HG03558 (cell line): ENCODE data around the gene ZC3HAV1.
"Not testable (repeated sequence)": the region's sequence is repeated elsewhere in the genome, so short reads cannot be mapped to it uniquely, and the experiment has no call there.

Experiments
- ATAC-seq: cut with Tn5 transposase; IDR thresholded peaks from one replicate; pipeline ENCODE4 v1.9.1; 2021; ENCODE audit warnings: moderate number of reproducible peaks; ENCODE audit not compliant: unreplicated experiment; ENCODE audit errors: extremely low read depth

The ZC3HAV1 gene

DNA sequence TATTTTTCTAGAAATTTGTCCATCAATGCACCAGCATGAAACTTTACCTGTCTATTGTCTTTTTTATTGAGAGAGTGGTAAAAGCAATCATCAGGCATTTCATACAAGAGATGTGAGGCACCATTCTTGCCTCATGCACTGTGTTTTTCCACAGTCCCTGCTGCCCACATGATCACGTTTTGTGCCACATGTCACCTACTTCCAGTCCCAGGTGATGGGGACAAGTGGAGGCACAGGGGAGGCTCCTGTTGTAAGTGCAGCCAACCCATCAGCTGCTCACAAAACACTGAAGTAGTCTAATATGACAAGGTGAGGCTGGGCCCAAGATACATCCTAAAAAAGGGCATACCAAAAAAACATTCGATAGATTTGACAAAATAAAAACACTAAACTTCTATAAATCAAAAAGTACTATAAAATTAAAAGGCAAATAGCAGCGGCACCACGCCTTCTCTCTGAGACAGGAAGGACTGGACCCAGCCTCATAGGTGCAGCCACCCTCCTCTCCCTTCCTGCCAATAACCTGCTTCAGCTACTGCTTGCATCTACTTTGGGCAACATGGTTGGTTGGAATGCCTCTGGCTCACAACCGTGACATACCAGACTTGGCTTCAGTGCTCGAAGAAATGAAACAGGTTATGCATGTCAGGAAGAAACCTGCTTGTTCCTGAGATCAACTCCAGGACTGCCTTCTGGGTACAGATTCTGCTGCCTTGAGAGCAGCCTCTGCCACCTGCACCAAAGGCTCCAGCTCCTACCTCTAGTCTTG lies 76.0 kb downstream of the ZC3HAV1 start:
- no peak for ATAC-seq

DNA sequence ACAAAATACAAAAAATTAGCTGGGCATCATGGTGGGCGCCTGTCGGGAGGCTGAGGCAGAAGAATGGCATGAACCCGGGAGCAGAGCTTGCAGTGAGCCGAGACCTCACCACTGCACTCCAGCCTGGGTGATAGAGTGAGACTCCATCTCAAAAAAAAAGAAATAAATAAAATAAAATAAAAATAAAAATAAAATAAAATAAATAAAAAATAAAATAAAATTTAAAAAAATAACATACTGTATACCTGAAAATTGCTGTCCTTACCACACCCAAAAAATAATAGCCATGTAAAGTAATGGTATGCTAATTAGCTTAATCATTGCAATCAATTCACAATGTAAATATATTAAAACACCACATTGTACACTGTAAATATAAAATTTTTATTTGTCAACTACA lies 77.0 kb downstream of the ZC3HAV1 start:
- ATAC-seq, result no peak

DNA sequence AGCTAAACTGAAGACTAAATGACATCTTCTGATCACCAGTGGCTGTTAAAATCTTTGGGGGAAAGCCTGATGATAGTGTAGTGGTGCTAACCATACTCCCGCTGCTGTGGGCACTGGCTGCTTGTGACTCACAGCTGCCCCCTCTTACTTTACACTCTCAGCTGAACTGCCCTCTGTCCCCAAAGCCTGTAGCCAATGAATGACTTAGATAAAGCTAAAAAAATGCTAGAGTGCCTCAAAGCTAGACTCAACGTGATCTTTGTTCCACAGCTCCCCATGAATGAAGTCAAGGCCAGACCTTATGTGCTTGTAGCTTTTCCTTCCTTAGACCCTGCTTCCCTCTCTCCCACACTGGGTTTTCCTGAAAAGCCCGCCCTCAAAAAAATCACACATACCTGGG lies 80.2 kb downstream of the ZC3HAV1 start:
- ATAC-seq, result no peak

DNA sequence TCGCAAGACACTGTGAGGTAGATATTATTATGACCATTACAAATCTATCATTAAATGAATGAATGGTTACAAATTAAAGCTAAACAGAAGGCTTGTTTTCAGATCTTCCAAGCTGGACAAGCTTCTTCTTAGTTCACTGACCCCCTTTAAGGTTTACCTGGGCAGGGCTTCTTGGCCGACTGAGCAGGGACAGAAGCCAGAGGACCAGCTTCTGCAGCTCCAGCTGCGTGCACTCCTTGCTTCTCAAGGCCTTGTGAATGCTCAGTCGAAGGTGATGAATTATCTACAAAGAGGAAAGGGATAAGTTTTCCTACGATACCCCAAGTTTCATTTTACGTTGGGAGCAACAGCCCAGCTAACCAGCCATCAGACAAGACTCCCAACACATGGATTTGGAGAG lies 83.0 kb downstream of the ZC3HAV1 start:
- no peak for ATAC-seq

DNA sequence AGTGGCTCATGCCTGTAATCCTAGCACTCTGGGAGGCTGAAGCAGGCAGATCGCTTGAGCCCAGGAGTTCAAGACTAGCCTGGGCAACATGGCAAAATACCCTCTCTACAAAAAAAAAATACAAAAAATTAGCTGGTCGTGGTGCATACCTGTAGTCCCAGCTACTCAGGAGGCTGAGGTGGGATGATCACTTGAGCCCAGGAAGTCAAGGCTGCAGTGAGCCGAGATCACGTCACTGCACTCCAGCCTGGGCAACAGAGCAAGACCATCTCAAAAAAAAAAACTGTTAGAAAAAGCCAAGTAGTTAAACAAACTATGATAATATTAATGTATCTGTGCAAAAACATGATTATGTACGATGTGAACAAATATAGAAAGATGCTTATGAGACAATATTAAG lies 83.7 kb downstream of the ZC3HAV1 start:
- not testable (repeated sequence) for ATAC-seq

DNA sequence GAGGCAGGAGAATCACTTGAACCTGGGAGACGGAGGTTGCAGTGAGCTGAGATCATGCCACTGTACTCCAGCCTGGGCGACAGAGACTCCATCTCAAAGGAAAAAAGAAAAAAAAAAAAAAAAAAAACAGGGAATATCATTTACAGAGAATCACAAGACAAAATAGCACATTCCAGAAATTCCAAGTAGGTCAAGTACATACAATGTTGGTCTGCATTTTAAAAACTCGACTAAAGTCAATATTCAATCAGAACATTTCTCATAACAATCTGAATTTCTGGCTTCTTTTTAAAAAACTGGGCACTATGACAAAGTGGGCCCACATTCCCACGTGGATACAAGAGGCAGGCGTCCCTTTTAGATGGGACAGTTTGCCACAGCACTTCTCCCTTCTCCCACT lies 86.4 kb downstream of the ZC3HAV1 start:
- no peak for ATAC-seq

DNA sequence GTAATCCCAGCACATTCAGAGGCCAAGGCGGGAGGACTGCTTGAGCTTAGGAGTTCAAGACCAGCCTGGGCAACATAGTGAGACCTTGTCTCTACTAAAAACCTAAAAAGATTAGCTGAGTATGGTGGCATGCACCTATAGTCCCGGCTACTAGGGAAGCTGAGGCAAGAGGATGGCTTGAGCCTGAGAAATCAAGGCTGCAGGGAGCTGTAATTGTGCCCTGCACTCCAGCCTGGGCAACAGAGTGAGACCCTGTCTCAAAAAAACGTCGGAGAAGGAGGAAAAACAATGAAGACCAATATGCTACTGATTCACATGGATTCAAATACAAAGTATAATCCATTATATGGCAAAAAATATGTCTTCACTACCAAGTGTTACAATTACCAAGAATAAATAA lies 87.2 kb downstream of the ZC3HAV1 start:
- ATAC-seq, result no peak

DNA sequence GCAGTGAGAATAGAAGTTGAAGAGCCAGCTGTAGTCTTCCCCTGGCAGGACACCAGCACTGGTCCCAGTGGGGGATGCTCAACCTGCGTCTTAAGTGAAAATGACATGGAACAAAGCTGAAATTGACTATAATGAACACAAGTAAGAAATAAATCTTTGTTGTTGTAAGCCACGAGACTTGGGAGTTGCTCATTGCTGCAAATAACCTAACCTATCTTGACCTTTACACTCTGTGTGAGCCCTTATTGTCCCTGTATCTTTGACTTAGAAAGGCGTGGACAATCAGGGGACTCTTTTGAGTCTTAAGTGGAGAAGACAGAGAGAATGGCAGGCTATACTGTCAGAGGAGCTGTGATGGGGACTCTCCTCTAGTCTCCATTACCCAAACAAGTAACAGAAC lies 90.6 kb downstream of the ZC3HAV1 start:
- no peak for ATAC-seq

DNA sequence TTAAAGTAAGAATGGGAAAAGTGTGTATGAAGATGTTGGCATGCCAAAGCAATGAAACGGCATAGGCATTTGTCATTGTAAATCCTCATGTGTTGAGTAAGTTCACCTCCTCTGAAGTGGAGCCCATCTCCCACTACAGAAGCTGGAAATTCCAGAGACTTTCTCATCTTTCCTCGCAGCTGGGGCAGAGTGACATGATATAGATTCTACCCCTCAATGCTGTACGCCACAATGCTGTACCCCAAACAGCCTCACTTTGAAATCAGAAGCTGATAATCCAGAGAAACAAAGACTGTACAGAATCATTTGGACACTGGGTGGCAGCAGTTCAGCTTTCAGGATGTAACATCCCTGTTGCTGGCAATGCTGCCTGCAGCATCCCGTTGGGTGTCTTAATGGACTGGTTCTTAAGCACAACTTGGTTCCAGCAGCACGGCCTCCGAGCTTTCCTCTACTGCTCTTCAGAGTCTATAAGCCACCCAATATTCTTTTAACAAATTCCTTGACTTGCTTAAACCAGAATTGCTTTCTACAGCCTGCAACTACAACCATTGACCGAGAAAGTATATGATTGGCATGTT lies 92.5 kb downstream of the ZC3HAV1 start:
- ATAC-seq, result peak; percentile 77

DNA sequence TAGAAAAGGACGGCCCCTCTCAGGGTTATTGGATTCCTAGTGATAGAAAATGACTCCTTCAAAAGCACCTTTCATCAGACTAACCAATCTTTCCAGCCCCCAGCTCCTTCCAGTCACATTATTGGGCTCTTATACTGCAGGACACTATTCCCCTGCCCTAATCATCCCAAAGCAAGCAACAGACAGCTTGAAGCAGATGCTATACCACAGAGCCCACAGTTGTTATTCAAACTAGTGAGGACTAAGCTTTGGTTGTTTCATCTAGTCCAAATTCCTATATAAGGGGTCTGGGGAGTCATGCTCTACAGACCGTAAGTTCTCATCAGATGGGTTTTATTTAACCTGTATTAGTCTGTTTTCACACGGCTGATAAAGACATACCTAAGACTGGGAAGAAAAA lies 98.1 kb downstream of the ZC3HAV1 start:
- no peak for ATAC-seq

DNA sequence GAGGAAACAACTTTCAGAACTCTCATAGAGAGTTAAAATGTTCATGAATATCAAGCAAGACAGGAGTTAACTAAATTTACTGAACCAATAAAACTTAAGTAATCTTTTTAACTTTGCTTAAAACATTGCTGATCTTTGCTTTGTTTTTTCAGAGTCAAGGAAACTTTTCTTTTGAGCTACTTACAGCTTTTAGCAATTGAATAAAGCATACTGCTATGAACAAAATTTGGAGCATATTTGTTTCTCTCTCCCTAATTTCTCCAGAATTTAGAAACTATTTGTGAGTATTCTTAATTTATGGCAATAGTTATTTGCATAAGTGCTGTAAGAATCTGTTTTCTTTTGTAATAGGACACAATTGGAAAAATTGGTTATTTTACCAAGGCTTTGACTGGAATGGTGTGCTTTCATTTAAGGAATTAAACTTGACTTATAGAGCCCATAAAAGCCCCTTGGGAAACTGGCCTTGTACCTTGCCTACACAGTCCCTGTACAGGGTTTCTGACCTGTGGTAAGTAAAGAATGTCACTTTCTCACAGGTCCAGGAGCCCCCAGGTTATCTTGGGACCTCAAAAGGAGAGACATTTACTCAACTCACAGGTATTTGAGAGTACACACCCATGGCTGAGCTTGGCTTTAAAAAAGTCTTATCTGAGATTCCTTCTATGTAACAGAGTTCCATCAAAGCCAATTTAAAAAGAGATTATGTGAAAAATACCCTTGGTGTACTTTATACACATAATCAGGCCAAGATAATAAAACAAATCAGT lies 105.0 kb downstream of the ZC3HAV1 start:
- ATAC-seq, result no peak

DNA sequence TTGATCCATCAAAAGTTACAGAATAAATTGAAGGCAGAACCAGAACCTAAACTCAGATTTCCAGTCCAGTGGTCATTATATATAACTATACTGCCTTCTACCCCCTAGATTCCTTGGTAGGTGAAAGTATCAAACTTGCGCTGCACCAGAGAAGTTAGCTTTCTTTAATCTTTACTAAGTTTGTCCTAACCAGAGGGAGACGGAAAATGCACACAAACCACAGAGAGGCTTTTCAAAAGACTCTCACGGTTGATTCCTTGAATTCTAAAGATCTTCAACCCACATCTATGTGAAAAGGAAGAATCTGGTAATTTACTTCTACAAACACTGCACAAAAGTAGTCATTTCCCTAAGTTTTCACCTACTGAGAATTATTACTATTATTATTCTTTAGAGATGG lies 110.1 kb downstream of the ZC3HAV1 start:
- no peak for ATAC-seq
